GM04503 (cell line): ENCODE data around the gene OR52A5.

Experiments
- DNase-seq: peaks from one replicate; pipeline ENCODE4 v3.0.0-alpha.2; 2012; ENCODE audit warnings: low read depth

Gene OR52A5

GRCh38 chr11:5115339-5115738 lies 22.8 kb downstream of the OR52A5 start:
- DNase-seq = no peak

DNA sequence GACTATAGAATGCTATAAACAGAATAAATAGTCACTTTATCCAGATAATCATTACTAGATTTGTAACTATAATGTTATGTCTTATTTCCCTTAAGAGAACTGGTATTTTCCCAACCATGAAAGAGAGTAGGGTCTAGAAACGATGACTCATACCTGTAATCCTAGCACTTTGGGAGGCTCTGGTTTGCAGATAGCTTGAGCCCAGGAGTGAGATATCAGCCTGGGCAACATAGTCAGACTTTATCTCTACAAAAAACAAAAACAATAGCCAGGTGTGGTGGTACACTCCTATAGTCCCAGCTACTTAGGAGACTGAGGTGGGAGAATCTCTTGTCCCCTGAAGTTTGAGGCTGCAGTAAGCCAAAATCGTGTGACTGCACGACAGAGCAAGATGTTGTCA lies 30.9 kb downstream of the OR52A5 start:
- DNase-seq = no peak

DNA sequence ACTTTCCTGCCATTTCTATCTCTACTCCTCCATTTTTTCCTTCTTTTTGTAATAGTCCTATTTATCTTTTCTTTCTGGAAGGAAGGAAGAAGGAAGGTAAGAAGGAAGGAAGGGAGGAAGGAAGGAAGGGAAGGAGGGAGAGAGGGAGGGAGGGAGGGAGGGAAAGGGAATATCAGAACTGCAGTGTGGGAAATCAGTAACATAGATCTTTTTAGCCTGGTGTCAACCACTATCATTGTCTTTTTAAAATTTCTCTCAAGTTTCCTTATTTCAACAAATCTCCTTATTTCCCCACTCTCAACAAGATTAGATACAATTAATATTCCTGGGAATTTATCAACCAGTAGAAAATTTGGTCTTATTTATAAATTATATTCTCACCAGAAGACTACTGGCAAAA lies 35.1 kb downstream of the OR52A5 start:
- no peak for DNase-seq

GRCh38 chr11:5102246-5102645 lies 35.9 kb downstream of the OR52A5 start:
- no peak for DNase-seq

- DNase-seq = no peak
Measured at GRCh38 chr11:5096011-5096410, 42.1 kb downstream of the OR52A5 start.

DNA sequence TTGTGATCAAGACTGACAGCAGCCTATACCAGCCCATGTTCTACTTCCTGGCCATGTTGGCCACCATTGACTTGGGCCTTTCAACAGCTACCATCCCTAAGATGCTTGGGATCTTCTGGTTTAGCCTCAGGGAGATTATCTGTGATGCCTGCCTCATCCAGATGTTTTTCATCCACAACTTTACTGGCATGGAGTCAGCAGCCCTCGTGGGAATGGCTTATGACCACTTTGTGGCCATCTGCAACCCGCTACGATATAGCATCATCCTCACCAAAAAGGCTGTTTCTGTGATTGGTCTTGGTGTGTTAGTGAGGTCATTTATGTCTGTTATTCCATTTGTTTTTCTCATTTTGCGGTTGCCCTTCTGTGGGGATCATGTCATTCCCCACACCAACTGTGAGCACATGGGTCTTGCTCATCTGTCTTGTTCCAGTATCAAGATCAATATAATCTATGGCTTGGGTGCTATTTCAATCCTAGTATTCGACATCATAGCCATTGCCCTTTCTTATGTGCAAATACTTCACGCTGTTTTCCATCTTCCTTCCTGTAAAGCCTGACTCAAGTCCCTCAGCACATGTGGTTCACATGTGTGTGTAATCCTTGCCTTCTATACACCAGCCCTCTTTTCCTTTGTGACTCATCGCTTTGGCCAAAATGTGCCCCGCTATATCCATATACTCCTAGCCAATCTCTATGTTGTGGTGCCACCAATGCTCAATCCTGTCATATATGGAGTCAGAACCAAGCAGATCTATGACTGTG lies 45.2 kb downstream of the OR52A5 start:
- no peak for DNase-seq

GRCh38 chr11:5090668-5091067 lies 47.5 kb downstream of the OR52A5 start:
- no peak for DNase-seq

GRCh38 chr11:5088556-5088955 lies 49.6 kb downstream of the OR52A5 start:
- DNase-seq = no peak

DNA sequence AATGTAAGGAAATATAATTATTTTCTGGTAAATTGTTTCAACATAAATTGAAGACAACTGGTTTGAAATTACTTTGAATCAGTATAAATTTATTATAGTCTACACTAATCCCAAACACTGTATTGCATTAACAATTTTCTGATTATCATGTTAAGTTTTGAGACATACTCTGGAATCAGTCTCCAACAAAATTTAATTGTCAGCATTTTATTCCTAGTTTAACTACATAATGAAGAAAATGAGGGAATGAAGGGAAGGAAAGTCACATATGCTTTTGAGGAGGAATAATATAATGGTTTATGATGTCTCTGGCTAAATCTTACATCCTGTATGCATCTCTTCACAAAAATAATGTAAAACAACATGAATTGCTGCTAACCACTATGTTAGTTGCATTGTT lies 54.6 kb downstream of the OR52A5 start:
- DNase-seq = no peak

GRCh38 chr11:5081405-5081804 lies 56.8 kb downstream of the OR52A5 start:
- no peak for DNase-seq
